Activated CD4-positive, CD25-positive, alpha-beta regulatory T cell treated with anti-CD3 and anti-CD28 coated beads, Interleukin-2, amount 50 U/mL, for 24 hours (primary cell): ENCODE data around the gene ZNF212.
"Not testable (repeated sequence)": the region's sequence is repeated elsewhere in the genome, so short reads cannot be mapped to it uniquely, and the experiment has no call there.

Experiments
- ATAC-seq, 2 donors: fragments of 150-1000 bp; cut with Tn5 transposase; one replicate each; pipeline ENCODE4 v1.10.0; 2021; ENCODE audit warnings: mild to moderate bottlenecking in 1 of 2, moderate library complexity in 1 of 2

Gene ZNF212

GRCh38 chr7:149220534-149220933 lies 18.9 kb upstream of the ZNF212 start:
- ATAC-seq, result no peak

- no peak for ATAC-seq
Observed at GRCh38 chr7:149223176-149223575, 16.3 kb upstream of the ZNF212 start.

GRCh38 chr7:149223761-149224160 lies 15.7 kb upstream of the ZNF212 start:
- ATAC-seq, result no peak

- ATAC-seq, result no peak
Observed at GRCh38 chr7:149224352-149224751, 15.1 kb upstream of the ZNF212 start.

- no peak for ATAC-seq
Observed at GRCh38 chr7:149225106-149225505, 14.3 kb upstream of the ZNF212 start.

GRCh38 chr7:149225656-149226055 lies 13.8 kb upstream of the ZNF212 start:
- ATAC-seq, result no peak

GRCh38 chr7:149226366-149226765 lies 13.1 kb upstream of the ZNF212 start:
- not testable (repeated sequence) for ATAC-seq

GRCh38 chr7:149226840-149227494 lies 12.5 kb upstream of the ZNF212 start:
- no peak for ATAC-seq

- no peak for ATAC-seq
Observed at GRCh38 chr7:149228831-149229471, 10.5 kb upstream of the ZNF212 start.

GRCh38 chr7:149229526-149229925 lies 9.9 kb upstream of the ZNF212 start:
- ATAC-seq, result no peak

- no peak for ATAC-seq
Observed at GRCh38 chr7:149232362-149232761, 7.1 kb upstream of the ZNF212 start.

GRCh38 chr7:149233655-149234204 lies 5.7 kb upstream of the ZNF212 start:
- peak; percentile 44 to 70 for ATAC-seq

GRCh38 chr7:149237502-149237901 lies 1.9 kb upstream of the ZNF212 start:
- no peak for ATAC-seq

GRCh38 chr7:149238051-149238450 lies 1.4 kb upstream of the ZNF212 start:
- peak; percentile 6 to 26 for ATAC-seq

GRCh38 chr7:149240637-149241036 lies 1.2 kb downstream of the ZNF212 start:
- no peak for ATAC-seq

GRCh38 chr7:149241696-149242095 lies 2.2 kb downstream of the ZNF212 start:
- no peak for ATAC-seq

GRCh38 chr7:149245244-149245643 lies 5.8 kb downstream of the ZNF212 start:
- ATAC-seq, result peak; percentile 83 to 84

GRCh38 chr7:149245744-149246143 lies 6.3 kb downstream of the ZNF212 start:
- no peak for ATAC-seq

- peak; percentile 63 to 69 for ATAC-seq
Observed at GRCh38 chr7:149248777-149249176, 9.3 kb downstream of the ZNF212 start.

GRCh38 chr7:149250151-149250550 lies 10.7 kb downstream of the ZNF212 start:
- ATAC-seq, result not testable (repeated sequence)

- not testable (repeated sequence) for ATAC-seq
Observed at GRCh38 chr7:149251518-149251917, 12.1 kb downstream of the ZNF212 start.

- ATAC-seq, result no peak
Observed at GRCh38 chr7:149252378-149252777, 12.9 kb downstream of the ZNF212 start.

GRCh38 chr7:149253665-149254064 lies 14.2 kb downstream of the ZNF212 start:
- no peak for ATAC-seq

- ATAC-seq, result no peak
Observed at GRCh38 chr7:149254181-149254858, 14.9 kb downstream of the ZNF212 start.
